Heart left ventricle (tissue), 16 donors: ENCODE data around the gene KIRREL1. TPM values are rescaled to one million over a fixed set of nuclear protein-coding genes. Genes with fewer than 3 reads are reported as not detected.

ENCODE experiments used
- ATAC-seq, 4 donors: fragments of 200-7000 bp; cut with Tn5 transposase; one replicate each; pipeline ENCODE4 v1.9.1; 2020 to 2022; ENCODE audit warnings: moderate library complexity in 4 of 4, mild to moderate bottlenecking in 3 of 4, moderate number of reproducible peaks in 1 of 4
- DNase-seq, 5 donors: peaks; one replicate each; pipeline ENCODE4 v3.0.0-alpha.2; 2020
- H3K27ac ChIP-seq, 12 donors: fragments of 200-600 bp; sonication (generic) in 4 of 12; one replicate each; pipeline versions ENCODE4 v1.5.0 to v1.8.0; 2016 to 2022; ENCODE audit warnings: mild to moderate bottlenecking in 2 of 12
- H3K27me3 ChIP-seq, 9 donors: fragments of 200-600 bp; sonication (generic) in 2 of 9; one replicate each; pipeline versions ENCODE4 v1.5.1 to v1.8.0; 2016 to 2022; ENCODE audit warnings: mild to moderate bottlenecking in 3 of 9
- H3K36me3 ChIP-seq, 9 donors: fragments of 200-600 bp; sonication (generic) in 2 of 9; one replicate each; pipeline versions ENCODE4 v1.5.0 to v1.8.0; 2018 to 2022; ENCODE audit warnings: mild to moderate bottlenecking in 2 of 9
- H3K4me1 ChIP-seq, 12 donors: fragments of 200-600 bp; sonication (generic) in 4 of 12; one replicate each; pipeline versions ENCODE4 v1.5.0 to v1.8.0; 2016 to 2022; ENCODE audit warnings: mild to moderate bottlenecking in 3 of 12
- H3K4me3 ChIP-seq, 12 donors: fragments of 200-600 bp; sonication (generic) in 4 of 12; one replicate each; pipeline versions ENCODE4 v1.5.0 to v1.8.0; 2017 to 2022; ENCODE audit warnings: mild to moderate bottlenecking in 9 of 12, moderate library complexity in 4 of 12
- H3K9me3 ChIP-seq, 12 donors: fragments of 200-600 bp; sonication (generic) in 4 of 12; one replicate each; pipeline versions ENCODE4 v1.5.0 to v1.8.0; 2016 to 2022; ENCODE audit warnings: mild to moderate bottlenecking in 1 of 12
- POLR2A ChIP-seq, 2 donors: fragments of 450-650 bp; IDR thresholded peaks; one replicate each; pipeline ENCODE4 v1.6.1; 2017; ENCODE audit warnings: antibody characterized with exemption in 2 of 2, mild to moderate bottlenecking in 2 of 2, moderate library complexity in 2 of 2
- WGBS, 4 donors: extraction: QIAGEN DNeasy Blood & Tissue Kit in 2 of 4; methylation state at CpG; one replicate each; pipeline versions ENCODE4 v1.1.5 to v1.1.7; 2013 to 2018; 5-methylcytosine and 5-hydroxymethylcytosine counted together
- intact Hi-C, 10 donors: fragments of 100-400 bp; cut with DNase I; formaldehyde crosslinking; loops; one replicate each; pipeline versions ENCODE4 v1.11.1 to v1.14.2; 2022
- polyA plus RNA-seq, 2 donors: library from polyadenylated mRNA; stranded (reverse); fragments of 200-250 nt; gene quantifications; one replicate each; pipeline ENCODE4 v1.2.3, GENCODE V29; 2013
- total RNA-seq, 9 donors: library from RNA; depleted of rRNA in 2 of 9; stranded (reverse); fragments of >200 nt in 2 of 9; fragmentation: NEBNext Ultra II Directional in 3 of 9; extraction: Animal tissue kit (Norgen Biotek cat#: 25700) in 3 of 9; gene quantifications; one replicate each; pipeline versions ENCODE4 v1.1.0 to v1.2.4, GENCODE V29; 2016 to 2023
- TF ChIP-seq, protein P1 (sequence below), 12 donors: fragments of 200-600 bp; sonication (generic) in 4 of 12; IDR thresholded peaks; one replicate each; pipeline versions ENCODE4 v1.5.0 to v1.8.0; 2018 to 2022; ENCODE audit warnings: antibody characterized with exemption in 12 of 12, mild to moderate bottlenecking in 5 of 12
- donor health status: ischemic (EF 13 %, LVEDD 7.1; RV severe dilation, severe dysfunction).
- donor health status: healthy with polysubstance abuse.
- donor health status: DM: no; HTN: yes; CAD: no.
- donor health status: DM: no; HTN: no; CAD: no.
- donor health status: ischemic (EF 25% LVEDD 6.9; RV normal size, moderate dysfunction).
- donor health status: ischemic (EF 25% LVEDD 5.7; RV mildly dilated, moderate dysfunction).
- donor health status: healthy.
- donor health status: DM: yes; HTN: yes; CAD: no.
- donor health status: ischemic (EF 35%, LVEDD 5.7; RV mildly dilated, moderate dysfunction).
- donor health status: nonischemic (EF 11% LVEDD 7.7; RV severe dilation, severe dysfunction).
- donor health status: DM: yes; HTN: yes; CAD: no.
- donor health status: PGD.
- donor health status: ischemic (EF 29% LVEDD 5.4; RV normal size, mild dysfunction).
- donor health status: nonischemic (EF 23%, LVEDD 6.1; RV moderate dilation, normal function).

Gene KIRREL1
- total and polyA plus RNA-seq, 11 donors = 3.2 to 22.7 (median 8.2) TPM

DNA sequence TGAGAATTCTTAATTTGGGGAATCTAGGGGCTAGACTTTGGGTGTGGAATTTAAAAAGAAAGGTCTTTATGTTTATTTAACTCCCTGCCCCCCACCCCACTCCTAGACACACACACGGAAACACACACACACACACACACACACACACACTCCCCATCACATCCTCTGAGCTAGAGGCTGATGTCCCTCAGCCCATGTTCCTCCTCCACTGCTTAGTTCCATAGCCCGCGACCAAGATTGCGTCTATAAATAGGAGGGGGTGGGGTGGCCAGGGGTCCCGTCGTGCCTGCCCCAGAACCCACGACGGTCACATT lies 655 bp upstream of the KIRREL1 start:
- peak in 3 of 4 donors; percentile 9 to 62 (median 29) for ATAC-seq
- H3K27me3 ChIP-seq = peaks cover 0 to 19% (median 0%) of the 10 kb centered on the region in 9 donors
- TF ChIP-seq POLR2A (IDR thresholded peaks at IDR 0.05) = no peak
- TF ChIP-seq, protein P1, sequence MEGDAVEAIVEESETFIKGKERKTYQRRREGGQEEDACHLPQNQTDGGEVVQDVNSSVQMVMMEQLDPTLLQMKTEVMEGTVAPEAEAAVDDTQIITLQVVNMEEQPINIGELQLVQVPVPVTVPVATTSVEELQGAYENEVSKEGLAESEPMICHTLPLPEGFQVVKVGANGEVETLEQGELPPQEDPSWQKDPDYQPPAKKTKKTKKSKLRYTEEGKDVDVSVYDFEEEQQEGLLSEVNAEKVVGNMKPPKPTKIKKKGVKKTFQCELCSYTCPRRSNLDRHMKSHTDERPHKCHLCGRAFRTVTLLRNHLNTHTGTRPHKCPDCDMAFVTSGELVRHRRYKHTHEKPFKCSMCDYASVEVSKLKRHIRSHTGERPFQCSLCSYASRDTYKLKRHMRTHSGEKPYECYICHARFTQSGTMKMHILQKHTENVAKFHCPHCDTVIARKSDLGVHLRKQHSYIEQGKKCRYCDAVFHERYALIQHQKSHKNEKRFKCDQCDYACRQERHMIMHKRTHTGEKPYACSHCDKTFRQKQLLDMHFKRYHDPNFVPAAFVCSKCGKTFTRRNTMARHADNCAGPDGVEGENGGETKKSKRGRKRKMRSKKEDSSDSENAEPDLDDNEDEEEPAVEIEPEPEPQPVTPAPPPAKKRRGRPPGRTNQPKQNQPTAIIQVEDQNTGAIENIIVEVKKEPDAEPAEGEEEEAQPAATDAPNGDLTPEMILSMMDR (IDR thresholded peaks at IDR 0.05) = no peak

DNA sequence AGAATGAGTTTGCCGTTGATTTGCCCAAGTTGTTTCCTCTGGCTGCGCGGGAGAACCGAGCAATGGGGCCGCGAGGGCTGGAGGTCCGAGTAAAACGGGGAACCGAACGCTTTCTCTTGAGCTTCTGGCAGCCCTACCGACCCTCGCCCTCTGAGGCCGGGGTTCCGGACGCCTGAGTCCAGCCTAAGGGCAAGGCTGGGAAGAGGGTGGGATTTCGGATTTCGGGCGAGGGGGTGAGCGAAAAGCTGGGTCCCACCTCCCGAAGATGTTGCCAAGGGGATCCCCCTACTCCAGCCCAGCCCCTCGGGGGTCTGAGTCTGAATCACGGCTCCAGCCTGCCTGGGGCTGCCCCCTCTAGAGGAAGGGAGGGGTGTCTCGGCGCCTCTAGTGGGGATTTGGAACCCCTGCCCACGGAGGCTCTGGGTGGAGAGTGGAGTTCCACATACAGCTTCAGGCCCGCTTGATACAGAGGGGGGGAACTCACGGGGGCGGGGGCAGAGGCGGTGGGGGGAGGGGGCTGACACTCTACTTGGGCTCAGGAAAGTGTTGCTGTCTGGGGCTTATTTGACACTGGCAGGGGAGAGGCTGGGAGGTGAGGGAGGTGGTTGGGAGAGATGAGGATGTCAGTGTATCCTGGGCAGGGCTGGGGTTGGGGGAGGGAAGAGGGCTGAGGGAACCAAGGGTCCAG lies 617 bp downstream of the KIRREL1 start:
- Histone ChIP-seq H3K27me3 (peaks cover 0 to 16% (median 0%) of the 10 kb centered on the region in 9 donors), H3K27ac (peak overlapping the region; percentile 66 to 95 (median 88)), H3K9me3 (no peaks in the 10 kb centered on the region), H3K4me3 (peak overlapping the region; percentile 32 to 98 (median 84)), H3K4me1 (peaks cover 0 to 41% (median 12%) of the 10 kb centered on the region in 12 donors), H3K36me3 (no peaks in the 10 kb centered on the region)
- ATAC-seq = peak in 2 of 4 donors; percentile 21 to 37
- TF ChIP-seq, protein P1 (IDR thresholded peaks at IDR 0.05) = peak in 6 of 12 donors; percentile 7 to 29 (median 17)
- TF ChIP-seq POLR2A (IDR thresholded peaks at IDR 0.05) = no peak
- intact Hi-C loops = loop anchor here in 8 of 10 donors (2.0 to 10.0 kb wide), 9 partner anchors 33 to 131 kb away; a partner anchor contains a TSS
- WGBS, 4 donors = 2 to 12% (median 3%) methylated on average over 6 to 29 of the region's 29 CpGs
- peak in 2 of 5 donors; percentile 28 to 40 for DNase-seq

More for the DNA sequence above, 655 bp upstream of the KIRREL1 start:
- Histone ChIP-seq H3K4me1 (peaks cover 0 to 31% (median 11%) of the 10 kb centered on the region in 12 donors), H3K9me3 (no peaks in the 10 kb centered on the region), H3K36me3 (no peaks in the 10 kb centered on the region), H3K27ac (peak overlapping the region in 11 of 12 donors; percentile 40 to 95 (median 86)), H3K4me3 (peak overlapping the region in 10 of 12 donors; percentile 65 to 98 (median 88))
- no peak for DNase-seq
- WGBS, 4 donors = 3 to 5% (median 4%) methylated on average over 8 of the region's 8 CpGs
- intact Hi-C loops = loop anchor here (1.0 to 10.0 kb wide), 12 partner anchors 35 to 133 kb away; a partner anchor contains a TSS

DNA sequence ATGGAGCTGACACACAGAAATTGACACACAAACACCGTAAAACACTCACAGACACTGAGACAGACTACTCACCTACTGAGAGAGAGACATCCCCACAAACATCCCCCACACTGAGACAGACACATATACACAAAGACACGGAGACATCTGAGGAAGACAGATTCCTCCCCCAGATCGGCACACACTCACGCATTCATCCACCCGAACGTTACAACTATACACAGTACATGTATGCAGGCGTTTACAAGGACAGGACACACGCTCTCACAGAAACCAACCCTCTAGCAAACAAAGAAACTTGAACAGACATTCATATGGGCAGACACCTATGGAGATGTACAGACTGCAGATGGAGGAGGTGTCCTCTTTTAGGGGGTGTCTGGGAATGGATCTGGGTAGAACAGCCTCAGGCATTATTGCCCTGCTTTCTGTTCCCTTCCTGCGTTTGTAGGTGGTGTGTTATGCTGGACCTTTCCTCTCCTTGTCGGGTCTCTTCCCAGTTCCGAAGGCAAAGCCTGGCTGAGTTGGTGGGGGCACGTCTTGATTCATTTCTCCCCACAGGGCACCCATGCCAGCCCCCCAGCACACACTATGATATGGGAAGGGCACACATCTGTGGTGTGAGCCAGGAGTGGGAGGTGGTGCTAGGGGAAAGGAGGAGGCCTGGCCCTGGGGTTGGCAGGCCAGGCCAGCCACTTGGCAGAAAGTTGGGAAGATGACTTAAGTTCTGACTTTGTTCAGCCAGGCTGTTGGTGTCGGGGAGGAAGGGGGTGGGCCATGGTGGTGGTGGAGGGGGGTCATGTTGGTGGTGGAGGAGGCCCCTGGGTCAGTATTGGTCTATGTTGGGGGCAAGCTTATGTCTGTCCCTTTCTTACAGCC lies 1.5 kb downstream of the KIRREL1 start:
- Histone ChIP-seq H3K36me3 (no peaks in the 10 kb centered on the region), H3K4me3 (peak overlapping the region in 11 of 12 donors; percentile 54 to 98 (median 86)), H3K27me3 (peaks cover 0 to 16% (median 0%) of the 10 kb centered on the region in 9 donors), H3K27ac (peak overlapping the region in 10 of 12 donors; percentile 28 to 95 (median 89)), H3K9me3 (no peaks in the 10 kb centered on the region), H3K4me1 (peaks cover 0 to 48% (median 13%) of the 10 kb centered on the region in 12 donors)
- 43 to 51% (median 45%) methylated on average over 12 to 13 of the region's 13 CpGs for WGBS, 4 donors
- intact Hi-C loops = loop anchor here in 8 of 10 donors (2.0 to 10.0 kb wide), 8 partner anchors 32 to 252 kb away; a partner anchor contains a TSS
- peak in 3 of 4 donors; percentile 6 to 40 (median 10) for ATAC-seq
- TF ChIP-seq, protein P1 (IDR thresholded peaks at IDR 0.05) = no peak
- no peak for TF ChIP-seq POLR2A (IDR thresholded peaks at IDR 0.05)
- DNase-seq = no peak
